Measurements from ENCODE around the gene CAAP1. TPM values are rescaled to one million over a fixed set of nuclear protein-coding genes. Genes with fewer than 3 reads are reported as not detected.

CAAP1 gene
- total RNA-seq, 6 experiments from 2014 or later = 9.3 to 22.8 (median 13.4) TPM

GRCh38 chr9:26791274-26791673 is 101.3 kb downstream of the CAAP1 start:
- H3K27ac ChIP-seq = no peak overlapping the region
- ATAC-seq (no peak), DNase-seq (no peak)
- H3K27me3 ChIP-seq = no peaks in the 10 kb centered on the region
- H3K4me1 ChIP-seq = no peaks in the 10 kb centered on the region
- H3K9me3 ChIP-seq = no peaks in the 10 kb centered on the region
- TF ChIP-seq CTCF (IDR thresholded peaks at IDR 0.05) (no peak), POLR2A (IDR thresholded peaks at IDR 0.05) (no peak)
- intact Hi-C loops (cut with DNase I) = no loop called here
- 91% methylated on average over 5 of the region's 5 CpGs for WGBS (ENCODE audit: insufficient coverage, low coverage, low lambda C conversion rate, missing lambda C conversion rate)
- no peak overlapping the region for H3K4me3 ChIP-seq
- H3K36me3 ChIP-seq = no peaks in the 10 kb centered on the region

Small RNAs within 50 kb of the gene (small RNA-seq; reads per million reads assigned to genes)
- gene RF00322 (0 reads per million in 2 experiments), gene RN7SL100P (0 reads per million in 2 experiments)

Other genes with a start within 250 kb of the CAAP1 start
- gene PLAA, start 54.4 kb upstream of the CAAP1 start, total RNA-seq = 10 to 100 TPM; 10.7 to 26.1 (median 16.8) TPM
- 10 to 100 TPM in 1 of 6 experiments, 1 to 10 TPM in 5; 6.2 to 10.2 (median 6.7) TPM for gene IFT74, start 63.6 kb upstream of the CAAP1 start, total RNA-seq
- 1 to 10 TPM in 3 of 6 experiments, under 1 TPM in 3; 0.46 to 2.6 (median 0.91) TPM for gene LRRC19, start 112.9 kb upstream of the CAAP1 start, total RNA-seq
- gene TEK, start 216.4 kb upstream of the CAAP1 start, total RNA-seq = 1 to 10 TPM; 4.0 to 6.9 (median 6.1) TPM

Data from right lobe of liver (tissue), 6 donors.